HEK293 (cell line): ENCODE measurements around the gene TWSG1.

Source experiments
- CTCF ChIA-PET: fragments of 350-600 bp; formaldehyde crosslinking; extraction: SDS; loops from one replicate; lab custom pipeline; 2021; ENCODE audit warnings: antibody characterized with exemption; lab: Yijun Ruan, JAX
- POLR2A ChIA-PET: fragments of 300-600 bp; formaldehyde crosslinking; extraction: SDS; loops from one replicate; lab custom pipeline; 2020; ENCODE audit warnings: antibody characterized with exemption, inconsistent platforms; lab: Yijun Ruan, JAX
- H3K27ac ChIP-seq: fragments of 200-500 bp; sonication (Bioruptor generic); 2 replicates; pipeline ENCODE4 v1.5.1; 2014; ENCODE audit warnings: low read depth, low read length, control low read depth, inconsistent platforms; ENCODE audit errors: extremely low read depth
- H3K36me3 ChIP-seq, 2 experiments: fragments of 200-500 bp in 1 of 2; sonication (Bioruptor generic) in 1 of 2; 1 replicate in 1 of 2; 2 replicates in 1 of 2; pipeline ENCODE4 v1.5.1; 2014 to 2017; ENCODE audit warnings: inconsistent platforms in 2 of 2, low read length in 2 of 2; ENCODE audit not compliant: control insufficient read depth in 2 of 2, insufficient read depth in 1 of 2
- H3K4me1 ChIP-seq: fragments of 200-500 bp; sonication (Bioruptor generic); 2 replicates; pipeline ENCODE4 v1.5.1; 2014; ENCODE audit warnings: mild to moderate bottlenecking, low read length, inconsistent platforms; ENCODE audit not compliant: control insufficient read depth, insufficient read depth
- H3K4me3 ChIP-seq: 2 replicates; pipeline ENCODE4 v1.5.1; 2011; ENCODE audit warnings: low read depth, mild to moderate bottlenecking, control low read depth, low read length, moderate library complexity
- H3K9me3 ChIP-seq: fragments of 200-500 bp; sonication (Bioruptor generic); 2 replicates; pipeline ENCODE4 v1.5.1; 2014; ENCODE audit warnings: low read depth, low read length, inconsistent platforms; ENCODE audit not compliant: control insufficient read depth, insufficient read depth
- MEIS1 ChIP-seq: sonication (generic); formaldehyde crosslinking; IDR thresholded peaks from 2 replicates; pipeline ENCODE4 v1.8.1; 2022; ENCODE audit warnings: missing genetic modification reagents, mild to moderate bottlenecking, borderline replicate concordance
- SALL2 ChIP-seq: fragments of 450-650 bp; formaldehyde crosslinking; IDR thresholded peaks from 2 replicates; pipeline ENCODE4 v1.5.0; 2017; ENCODE audit warnings: missing biosample characterization, mild to moderate bottlenecking, missing genetic modification characterization, borderline replicate concordance
- TCF7L2 ChIP-seq: IDR thresholded peaks from 2 replicates; pipeline ENCODE4 v1.6.1; 2011; ENCODE audit warnings: low read depth, mild to moderate bottlenecking, inconsistent platforms, low read length, moderate library complexity, borderline replicate concordance
- TRIM28 ChIP-seq: IDR thresholded peaks from 2 replicates; pipeline ENCODE4 v1.6.1; 2011; ENCODE audit warnings: low read length, control low read depth, borderline replicate concordance
- ZNF112 ChIP-seq: fragments of 450-650 bp; formaldehyde crosslinking; IDR thresholded peaks from 2 replicates; pipeline ENCODE4 v1.5.0; 2017; ENCODE audit warnings: missing biosample characterization, missing genetic modification characterization
- ZNF202 ChIP-seq: fragments of 450-650 bp; formaldehyde crosslinking; IDR thresholded peaks from 2 replicates; pipeline ENCODE4 v1.5.1; 2016; ENCODE audit warnings: missing biosample characterization, missing genetic modification characterization, borderline replicate concordance
- ZNF248 ChIP-seq: fragments of 450-650 bp; formaldehyde crosslinking; IDR thresholded peaks from 2 replicates; pipeline ENCODE4 v1.5.1; 2017; ENCODE audit warnings: missing biosample characterization, missing genetic modification characterization
- ZNF280D ChIP-seq: fragments of 450-650 bp; formaldehyde crosslinking; IDR thresholded peaks from 2 replicates; pipeline ENCODE4 v1.5.1; 2016; ENCODE audit warnings: missing biosample characterization, missing genetic modification characterization
- ZNF350 ChIP-seq: fragments of 450-650 bp; formaldehyde crosslinking; IDR thresholded peaks from 2 replicates; pipeline ENCODE4 v1.5.0; 2017; ENCODE audit warnings: missing biosample characterization, mild to moderate bottlenecking, missing genetic modification characterization
- ZNF366 ChIP-seq: fragments of 450-650 bp; formaldehyde crosslinking; conservative IDR thresholded peaks from 2 replicates; pipeline ENCODE4 v1.5.1; 2016; ENCODE audit warnings: missing biosample characterization, missing genetic modification characterization
- ZNF660 ChIP-seq: fragments of 450-650 bp; IDR thresholded peaks from 2 replicates; pipeline ENCODE4 v1.5.1; 2018; ENCODE audit warnings: missing biosample characterization, mild to moderate bottlenecking, missing genetic modification characterization
- ZNF791 ChIP-seq: fragments of 450-650 bp; formaldehyde crosslinking; IDR thresholded peaks from 2 replicates; pipeline ENCODE4 v1.5.1; 2016; ENCODE audit warnings: missing biosample characterization, missing genetic modification characterization
- TF ChIP-seq, protein P1 (sequence below): fragments of 450-650 bp; formaldehyde crosslinking; IDR thresholded peaks from 2 replicates; pipeline ENCODE4 v1.5.1; 2016; ENCODE audit warnings: missing biosample characterization, missing genetic modification characterization
- TF ChIP-seq, protein P2 (sequence below): fragments of 450-650 bp; formaldehyde crosslinking; IDR thresholded peaks from 2 replicates; pipeline ENCODE4 v1.5.1; 2016; ENCODE audit warnings: missing biosample characterization, missing genetic modification characterization
- TF ChIP-seq, protein P3 (sequence below): fragments of 450-650 bp; formaldehyde crosslinking; IDR thresholded peaks from 2 replicates; pipeline ENCODE4 v1.5.1; 2016; ENCODE audit warnings: missing biosample characterization, missing genetic modification characterization

Gene TWSG1

DNA sequence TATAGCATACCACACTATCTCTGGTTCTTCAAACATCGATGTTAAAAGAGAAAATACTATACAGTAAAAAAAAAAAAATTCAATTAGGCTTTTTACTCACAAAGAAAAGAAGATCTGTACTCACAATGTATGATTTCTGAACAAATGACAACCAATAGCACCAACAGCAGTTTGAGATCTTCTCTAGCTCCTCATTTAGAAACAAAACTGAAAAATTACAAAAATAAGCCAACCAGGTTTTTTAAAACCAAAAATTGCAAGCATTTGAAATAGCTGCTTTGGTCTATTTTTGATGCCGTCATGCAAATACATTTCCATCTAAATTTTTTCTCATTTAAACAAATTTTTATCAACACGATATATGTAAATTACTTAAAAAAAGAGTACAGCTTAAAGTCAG, 106.5 kb downstream of the TWSG1 start:
- Histone ChIP-seq H3K36me3 (no peaks in the 10 kb centered on the region), H3K4me1 (no peaks in the 10 kb centered on the region), H3K9me3 (no peaks in the 10 kb centered on the region), H3K27ac (no peak overlapping the region), H3K4me3 (no peak overlapping the region)
- CTCF ChIA-PET: interaction anchor here (0.7 to 0.8 kb wide), 2 partner anchors 11 to 15 kb away, joined by 3 to 5 read pairs; no protein-coding TSS in a partner anchor
- POLR2A ChIA-PET: interaction anchor here (0.6 kb wide), 1 partner anchor 153 kb away, joined by 4 read pairs; no protein-coding TSS in a partner anchor
- no peak for TF ChIP-seq ZNF248 (tag by site-specific recombination)
- TF ChIP-seq, protein P1, sequence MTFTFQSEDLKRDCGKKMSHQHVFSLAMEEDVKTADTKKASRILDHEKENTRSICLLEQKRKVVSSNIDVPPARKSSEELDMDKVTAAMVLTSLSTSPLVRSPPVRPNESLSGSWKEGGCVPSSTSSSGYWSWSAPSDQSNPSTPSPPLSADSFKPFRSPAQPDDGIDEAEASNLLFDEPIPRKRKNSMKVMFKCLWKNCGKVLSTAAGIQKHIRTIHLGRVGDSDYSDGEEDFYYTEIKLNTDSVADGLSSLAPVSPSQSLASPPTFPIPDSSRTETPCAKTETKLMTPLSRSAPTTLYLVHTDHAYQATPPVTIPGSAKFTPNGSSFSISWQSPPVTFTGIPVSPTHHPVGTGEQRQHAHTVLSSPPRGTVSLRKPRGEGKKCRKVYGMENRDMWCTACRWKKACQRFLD (tag by site-specific recombination): no peak
- TF ChIP-seq, protein P2, sequence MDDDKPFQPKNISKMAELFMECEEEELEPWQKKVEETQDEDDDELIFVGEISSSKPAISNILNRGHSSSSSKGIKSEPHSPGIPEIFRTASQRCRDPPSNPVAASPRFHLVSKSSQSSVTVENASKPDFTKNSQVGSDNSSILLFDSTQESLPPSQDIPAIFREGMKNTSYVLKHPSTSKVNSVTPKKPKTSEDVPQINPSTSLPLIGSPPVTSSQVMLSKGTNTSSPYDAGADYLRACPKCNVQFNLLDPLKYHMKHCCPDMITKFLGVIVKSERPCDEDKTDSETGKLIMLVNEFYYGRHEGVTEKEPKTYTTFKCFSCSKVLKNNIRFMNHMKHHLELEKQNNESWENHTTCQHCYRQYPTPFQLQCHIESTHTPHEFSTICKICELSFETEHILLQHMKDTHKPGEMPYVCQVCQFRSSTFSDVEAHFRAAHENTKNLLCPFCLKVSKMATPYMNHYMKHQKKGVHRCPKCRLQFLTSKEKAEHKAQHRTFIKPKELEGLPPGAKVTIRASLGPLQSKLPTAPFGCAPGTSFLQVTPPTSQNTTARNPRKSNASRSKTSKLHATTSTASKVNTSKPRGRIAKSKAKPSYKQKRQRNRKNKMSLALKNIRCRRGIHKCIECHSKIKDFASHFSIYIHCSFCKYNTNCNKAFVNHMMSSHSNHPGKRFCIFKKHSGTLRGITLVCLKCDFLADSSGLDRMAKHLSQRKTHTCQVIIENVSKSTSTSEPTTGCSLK (tag by site-specific recombination): no peak
- no peak for TF ChIP-seq ZNF660 (tag by site-specific recombination)
- no peak for TF ChIP-seq ZNF350 (tag by site-specific recombination)
- no peak for TF ChIP-seq ZNF280D (tag by site-specific recombination)

DNA sequence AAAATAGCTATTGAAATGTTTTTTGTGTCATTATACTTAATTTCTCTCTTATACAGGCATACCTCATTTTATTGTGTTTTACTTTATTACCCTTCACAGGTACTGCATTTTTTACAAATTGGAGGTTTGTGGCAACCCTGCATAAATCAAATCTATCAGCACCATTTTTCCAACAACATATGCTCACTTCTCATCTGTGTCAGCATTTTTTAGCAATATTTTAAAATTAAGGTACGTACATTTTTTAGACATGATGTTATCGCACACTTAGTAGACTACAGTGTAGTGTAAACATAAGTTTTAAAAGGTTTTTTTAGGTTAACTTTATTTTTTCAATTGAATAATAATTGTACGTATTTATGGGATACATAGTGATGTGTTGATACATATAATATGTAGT, 110.0 kb downstream of the TWSG1 start:
- Histone ChIP-seq H3K27ac (no peak overlapping the region), H3K4me3 (no peak overlapping the region), H3K36me3 (no peaks in the 10 kb centered on the region), H3K4me1 (no peaks in the 10 kb centered on the region), H3K9me3 (no peaks in the 10 kb centered on the region)
- TF ChIP-seq ZNF202 (tag by site-specific recombination): no peak
- no peak for TF ChIP-seq ZNF660 (tag by site-specific recombination)
- no peak for TF ChIP-seq SALL2
- TF ChIP-seq TCF7L2: no peak
- POLR2A ChIA-PET: interaction anchor here (0.7 kb wide), 1 partner anchor 12 kb away, joined by 4 read pairs; no protein-coding TSS in a partner anchor
- CTCF ChIA-PET: no interaction called here

DNA sequence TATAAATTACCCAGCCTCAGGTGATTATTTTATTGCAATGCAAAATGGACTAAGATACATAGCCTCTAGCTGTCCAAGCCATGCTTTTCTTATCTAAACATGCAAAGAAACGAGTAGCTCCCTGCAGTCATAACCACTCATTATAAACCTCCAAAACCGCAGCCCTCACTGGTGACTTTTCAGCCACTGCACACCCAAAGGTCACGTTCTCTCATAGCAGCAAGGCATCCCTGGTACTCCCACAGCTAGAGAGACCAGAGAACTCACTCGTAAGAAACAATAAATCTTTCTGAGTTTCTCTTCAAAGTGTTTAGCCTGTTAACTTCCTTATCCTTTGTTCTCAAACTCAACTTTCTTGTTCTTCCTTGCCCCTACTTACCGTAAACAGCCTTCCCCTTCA, 112.3 kb downstream of the TWSG1 start:
- H3K4me3 ChIP-seq: no peak overlapping the region
- H3K9me3 ChIP-seq: no peaks in the 10 kb centered on the region
- no peak overlapping the region for H3K27ac ChIP-seq
- H3K4me1 ChIP-seq: no peaks in the 10 kb centered on the region
- TF ChIP-seq ZNF366 (tag by site-specific recombination) (no peak), TRIM28 (no peak), MEIS1 (no peak), ZNF202 (tag by site-specific recombination) (no peak), ZNF112 (tag by site-specific recombination) (no peak), ZNF791 (tag by site-specific recombination) (no peak)
- TF ChIP-seq, protein P3, sequence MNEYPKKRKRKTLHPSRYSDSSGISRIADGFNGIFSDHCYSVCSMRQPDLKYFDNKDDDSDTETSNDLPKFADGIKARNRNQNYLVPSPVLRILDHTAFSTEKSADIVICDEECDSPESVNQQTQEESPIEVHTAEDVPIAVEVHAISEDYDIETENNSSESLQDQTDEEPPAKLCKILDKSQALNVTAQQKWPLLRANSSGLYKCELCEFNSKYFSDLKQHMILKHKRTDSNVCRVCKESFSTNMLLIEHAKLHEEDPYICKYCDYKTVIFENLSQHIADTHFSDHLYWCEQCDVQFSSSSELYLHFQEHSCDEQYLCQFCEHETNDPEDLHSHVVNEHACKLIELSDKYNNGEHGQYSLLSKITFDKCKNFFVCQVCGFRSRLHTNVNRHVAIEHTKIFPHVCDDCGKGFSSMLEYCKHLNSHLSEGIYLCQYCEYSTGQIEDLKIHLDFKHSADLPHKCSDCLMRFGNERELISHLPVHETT (tag by site-specific recombination): no peak
- TF ChIP-seq, all 188 proteins: peak for 0
- POLR2A ChIA-PET: no interaction called here
- CTCF ChIA-PET: no interaction called here
- H3K36me3 ChIP-seq: no peaks in the 10 kb centered on the region
